HUES48 (cell line): Measurements from ENCODE around the gene FGF18.

Source experiments
- H3K27ac ChIP-seq: one replicate; pipeline ENCODE4 v1.7.0; 2013; ENCODE audit warnings: low read depth, low read length, inconsistent platforms
- H3K27me3 ChIP-seq: 2 replicates; pipeline ENCODE4 v1.6.1; 2013; ENCODE audit warnings: mild to moderate bottlenecking, low read length; ENCODE audit not compliant: control insufficient read depth, insufficient read depth
- H3K36me3 ChIP-seq: 2 replicates; pipeline ENCODE4 v1.6.1; 2013; ENCODE audit warnings: low read length; ENCODE audit not compliant: control insufficient read depth, insufficient read depth
- H3K4me1 ChIP-seq: 2 replicates; pipeline ENCODE4 v1.6.1; 2013; ENCODE audit warnings: mild to moderate bottlenecking, low read length; ENCODE audit not compliant: control insufficient read depth, insufficient read depth
- H3K4me3 ChIP-seq: 2 replicates; pipeline ENCODE4 v1.5.1; 2013; ENCODE audit warnings: mild to moderate bottlenecking, low read depth, low read length
- H3K9ac ChIP-seq: 2 replicates; pipeline ENCODE4 v1.6.1; 2013; ENCODE audit warnings: mild to moderate bottlenecking, low read depth, low read length, moderate library complexity
- H3K9me3 ChIP-seq: 2 replicates; pipeline ENCODE4 v1.6.1; 2013; ENCODE audit warnings: low read length; ENCODE audit not compliant: control insufficient read depth, insufficient read depth

Gene FGF18

GRCh38 chr5:171459839-171460238 is 40.4 kb downstream of the FGF18 start:
- no peak overlapping the region for H3K4me3 ChIP-seq
- no peak overlapping the region for H3K9ac ChIP-seq
- no peaks in the 10 kb centered on the region for H3K27me3 ChIP-seq
- peaks cover 3% of the 10 kb centered on the region; the same call in 1 of the 2 replicates for H3K4me1 ChIP-seq
- no peaks in the 10 kb centered on the region for H3K36me3 ChIP-seq
- H3K9me3 ChIP-seq: no peaks in the 10 kb centered on the region
- H3K27ac ChIP-seq: no peak overlapping the region

- no peak overlapping the region for H3K27ac ChIP-seq
- H3K36me3 ChIP-seq: no peaks in the 10 kb centered on the region
- peaks cover 3% of the 10 kb centered on the region; the same call in 1 of the 2 replicates for H3K4me1 ChIP-seq
- no peak overlapping the region for H3K9ac ChIP-seq
- no peaks in the 10 kb centered on the region for H3K9me3 ChIP-seq
- H3K27me3 ChIP-seq: no peaks in the 10 kb centered on the region
- no peak overlapping the region for H3K4me3 ChIP-seq
These were observed 42.9 kb downstream of the FGF18 start for GRCh38 chr5:171462136-171462927.

- Histone ChIP-seq H3K4me3 (no peak overlapping the region), H3K27ac (no peak overlapping the region), H3K36me3 (no peaks in the 10 kb centered on the region), H3K9ac (no peak overlapping the region), H3K9me3 (no peaks in the 10 kb centered on the region), H3K4me1 (peaks cover 3% of the 10 kb centered on the region; the same call in 1 of the 2 replicates), H3K27me3 (no peaks in the 10 kb centered on the region)
These were observed 43.7 kb downstream of the FGF18 start for GRCh38 chr5:171462928-171463861.

- Histone ChIP-seq H3K4me1 (peaks cover 3% of the 10 kb centered on the region; the same call in 1 of the 2 replicates), H3K27me3 (no peaks in the 10 kb centered on the region), H3K4me3 (no peak overlapping the region), H3K27ac (no peak overlapping the region), H3K9me3 (no peaks in the 10 kb centered on the region), H3K9ac (no peak overlapping the region), H3K36me3 (no peaks in the 10 kb centered on the region)
These were observed 44.4 kb downstream of the FGF18 start for GRCh38 chr5:171463862-171464229.

GRCh38 chr5:171464829-171465228 is 45.4 kb downstream of the FGF18 start:
- Histone ChIP-seq H3K27me3 (no peaks in the 10 kb centered on the region), H3K36me3 (no peaks in the 10 kb centered on the region), H3K4me3 (no peak overlapping the region), H3K9ac (no peak overlapping the region), H3K4me1 (peaks cover 10% of the 10 kb centered on the region; the same call in 1 of the 2 replicates), H3K27ac (no peak overlapping the region), H3K9me3 (no peaks in the 10 kb centered on the region)

GRCh38 chr5:171467107-171467506 is 47.7 kb downstream of the FGF18 start:
- H3K4me3 ChIP-seq: no peak overlapping the region

GRCh38 chr5:171469326-171469725 is 49.9 kb downstream of the FGF18 start:
- H3K36me3 ChIP-seq: no peaks in the 10 kb centered on the region
- peaks cover 7% of the 10 kb centered on the region; the same call in 1 of the 2 replicates for H3K4me1 ChIP-seq
- no peaks in the 10 kb centered on the region for H3K9me3 ChIP-seq
- H3K27me3 ChIP-seq: no peaks in the 10 kb centered on the region
- H3K27ac ChIP-seq: no peak overlapping the region
- no peak overlapping the region for H3K4me3 ChIP-seq
- no peak overlapping the region for H3K9ac ChIP-seq

More at GRCh38 chr5:171467107-171467506, 47.7 kb downstream of the FGF18 start:
- Histone ChIP-seq H3K4me1 (peaks cover 11% of the 10 kb centered on the region; the same call in 1 of the 2 replicates), H3K9me3 (no peaks in the 10 kb centered on the region), H3K27me3 (no peaks in the 10 kb centered on the region), H3K36me3 (no peaks in the 10 kb centered on the region), H3K9ac (no peak overlapping the region), H3K27ac (no peak overlapping the region)

- no peaks in the 10 kb centered on the region for H3K27me3 ChIP-seq
- H3K4me3 ChIP-seq: no peak overlapping the region
- H3K9ac ChIP-seq: no peak overlapping the region
- no peaks in the 10 kb centered on the region for H3K36me3 ChIP-seq
- H3K27ac ChIP-seq: no peak overlapping the region
- H3K9me3 ChIP-seq: no peaks in the 10 kb centered on the region
- H3K4me1 ChIP-seq: peaks cover 7% of the 10 kb centered on the region; the same call in 1 of the 2 replicates
These were observed 51.0 kb downstream of the FGF18 start for GRCh38 chr5:171470420-171470819.

- H3K4me3 ChIP-seq: no peak overlapping the region
- H3K9me3 ChIP-seq: no peaks in the 10 kb centered on the region
- no peak overlapping the region for H3K9ac ChIP-seq
- peaks cover 3% of the 10 kb centered on the region; the same call in 1 of the 2 replicates for H3K4me1 ChIP-seq
- H3K36me3 ChIP-seq: no peaks in the 10 kb centered on the region
- no peak overlapping the region for H3K27ac ChIP-seq
- no peaks in the 10 kb centered on the region for H3K27me3 ChIP-seq
These were observed 54.9 kb downstream of the FGF18 start for GRCh38 chr5:171474230-171474813.

- H3K27me3 ChIP-seq: no peaks in the 10 kb centered on the region
- no peaks in the 10 kb centered on the region for H3K36me3 ChIP-seq
- H3K4me3 ChIP-seq: no peak overlapping the region
- H3K9ac ChIP-seq: no peak overlapping the region
- no peak overlapping the region for H3K27ac ChIP-seq
- no peaks in the 10 kb centered on the region for H3K9me3 ChIP-seq
- no peaks in the 10 kb centered on the region for H3K4me1 ChIP-seq
These were observed 56.1 kb downstream of the FGF18 start for GRCh38 chr5:171475596-171475995.
